HEK293T (cell line): ENCODE data around the gene PIP5K1B.

ENCODE experiments used
- ARNT ChIP-seq: fragments of 450-650 bp; IDR thresholded peaks from 2 replicates; pipeline ENCODE4 v1.6.1; 2017; ENCODE audit warnings: mild to moderate bottlenecking
- BHLHE40 ChIP-seq: fragments of 450-650 bp; IDR thresholded peaks from 2 replicates; pipeline ENCODE4 v1.6.1; 2016; ENCODE audit warnings: mild to moderate bottlenecking, moderate library complexity, borderline replicate concordance
- FOXA1 ChIP-seq: fragments of 450-650 bp; IDR thresholded peaks from 2 replicates; pipeline ENCODE4 v1.6.1; 2016; ENCODE audit warnings: mild to moderate bottlenecking
- FOXK2 ChIP-seq: fragments of 450-650 bp; IDR thresholded peaks from 2 replicates; pipeline ENCODE4 v1.6.1; 2016; ENCODE audit warnings: mild to moderate bottlenecking
- FOXM1 ChIP-seq: fragments of 450-650 bp; IDR thresholded peaks from 2 replicates; pipeline ENCODE4 v1.6.1; 2017; ENCODE audit warnings: mild to moderate bottlenecking, borderline replicate concordance
- ZNF384 ChIP-seq: fragments of 450-650 bp; IDR thresholded peaks from 2 replicates; pipeline ENCODE4 v1.6.1; 2016

- TF ChIP-seq FOXK2 (no peak), ZNF384 (no peak), FOXA1 (no peak), FOXM1 (no peak), BHLHE40 (no peak), ARNT (no peak)
Observed at GRCh38 chr9:68927165-68927564, 222.1 kb downstream of the PIP5K1B start.
